Neural cell (in vitro differentiated cells): ENCODE results near the gene RNASE4.

Experiments used
- CTCF ChIP-seq: fragments of 450-650 bp; IDR thresholded peaks from 2 replicates; pipeline ENCODE4 v1.5.1; 2014; ENCODE audit warnings: antibody characterized with exemption, mild to moderate bottlenecking, moderate library complexity; ENCODE audit not compliant: poor library complexity, severe bottlenecking
- EP300 ChIP-seq: fragments of 450-650 bp; conservative IDR thresholded peaks from 2 replicates; pipeline ENCODE4 v1.6.1; 2014; ENCODE audit warnings: antibody characterized with exemption, mild to moderate bottlenecking, moderate library complexity; ENCODE audit not compliant: poor library complexity, severe bottlenecking

- TF ChIP-seq CTCF (no peak), EP300 (no peak)
Measured at GRCh38 chr14:20688167-20688839, 3.9 kb downstream of the RNASE4 start, which contains the start of gene ANG.
